NOMO-1 treated with dmso at 0.1 percent for 144 hours (cell line): ENCODE data around the gene FAM163A.
A peak's percentile ranks its signal among the peaks of the same experiment; 100 is the strongest.
"Not testable (repeated sequence)": the region's sequence is repeated elsewhere in the genome, so short reads cannot be mapped to it uniquely, and the experiment has no call there.

Experiments
- DNase-seq: peaks from one replicate; lab custom pipeline; 2025; ENCODE audit not compliant: unreplicated experiment; lab: John Stamatoyannopoulos, UW

FAM163A gene

GRCh38 chr1:179836686-179837445, 93.8 kb downstream of the FAM163A start:
- not testable (repeated sequence) for DNase-seq

GRCh38 chr1:179840107-179840506, 97.0 kb downstream of the FAM163A start:
- no peak for DNase-seq

GRCh38 chr1:179848233-179848632, 105.1 kb downstream of the FAM163A start:
- no peak for DNase-seq

- DNase-seq = no peak
Observed at GRCh38 chr1:179853102-179853501, 110.0 kb downstream of the FAM163A start.

GRCh38 chr1:179855831-179856230, 112.7 kb downstream of the FAM163A start:
- DNase-seq = not testable (repeated sequence)

- no peak for DNase-seq
Observed at GRCh38 chr1:179856296-179856695, 113.2 kb downstream of the FAM163A start.

- DNase-seq = peak; percentile 64
Observed at GRCh38 chr1:179857009-179857408, 113.9 kb downstream of the FAM163A start.

GRCh38 chr1:179860652-179861051, 117.6 kb downstream of the FAM163A start:
- DNase-seq = no peak

- no peak for DNase-seq
Observed at GRCh38 chr1:179865377-179865776, 122.3 kb downstream of the FAM163A start.
